Fibroblast of mammary gland (primary cell): ENCODE data around the gene STAG2.
A peak's percentile ranks its signal among the peaks of the same experiment; 100 is the strongest.

Source experiments
- DNase-seq: peaks from one replicate; pipeline ENCODE4 v3.0.0-alpha.2; 2010; ENCODE audit warnings: low read depth
- H3K4me3 ChIP-seq: 2 replicates; pipeline ENCODE4 v1.5.1; 2011; ENCODE audit warnings: low read depth, mild to moderate bottlenecking, low read length, moderate library complexity; ENCODE audit not compliant: control insufficient read depth
- CTCF ChIP-seq: conservative IDR thresholded peaks from 2 replicates; pipeline ENCODE4 v1.5.1; 2011; ENCODE audit warnings: low read depth, low read length, inconsistent platforms; ENCODE audit not compliant: control insufficient read depth, insufficient read depth

The STAG2 gene

DNA sequence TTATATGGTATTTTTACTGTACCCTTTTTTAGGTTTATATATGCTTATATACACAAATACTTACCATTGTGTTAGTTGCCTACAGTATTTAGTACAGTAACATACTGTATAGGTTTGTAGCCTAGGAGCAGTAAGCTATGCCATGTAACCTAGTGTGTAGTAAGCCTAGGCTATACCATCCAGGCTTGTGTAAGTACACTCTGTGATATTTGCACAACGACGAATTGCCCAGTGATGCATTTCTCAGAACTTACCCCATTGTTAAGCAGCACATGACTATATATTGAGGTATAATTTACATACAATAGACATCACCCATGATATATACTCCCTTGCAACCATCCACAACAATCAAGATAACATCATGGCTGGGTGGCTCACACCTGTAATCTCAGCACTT, 40.1 kb downstream of the STAG2 start:
- no peak overlapping the region for H3K4me3 ChIP-seq
- TF ChIP-seq CTCF = no peak

GRCh38 chrX:124005228-124005627, 43.7 kb downstream of the STAG2 start:
- no peak for DNase-seq
- TF ChIP-seq CTCF = no peak
- H3K4me3 ChIP-seq = no peak overlapping the region

More for the DNA sequence above, 40.1 kb downstream of the STAG2 start:
- no peak for DNase-seq

DNA sequence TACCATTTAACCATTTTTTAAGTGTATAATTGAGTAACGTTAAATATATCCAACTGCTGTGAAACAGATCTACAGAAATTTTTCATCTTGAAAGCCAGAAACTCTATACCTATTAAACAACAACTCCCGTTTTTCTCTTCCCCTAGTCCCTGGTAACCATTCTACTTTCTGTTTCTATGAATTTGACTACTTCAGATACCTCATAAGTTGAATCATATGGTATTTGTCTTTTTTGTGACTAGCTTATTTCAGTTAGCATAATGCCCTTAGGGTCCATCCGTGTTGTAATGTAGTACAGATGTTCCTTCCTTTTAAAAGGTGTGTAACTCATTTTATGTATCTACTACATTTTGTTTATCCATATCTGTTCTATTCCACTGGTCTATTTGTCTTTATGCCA, 48.7 kb downstream of the STAG2 start:
- no peak overlapping the region for H3K4me3 ChIP-seq
- DNase-seq = peak; percentile 3
- TF ChIP-seq CTCF = no peak

DNA sequence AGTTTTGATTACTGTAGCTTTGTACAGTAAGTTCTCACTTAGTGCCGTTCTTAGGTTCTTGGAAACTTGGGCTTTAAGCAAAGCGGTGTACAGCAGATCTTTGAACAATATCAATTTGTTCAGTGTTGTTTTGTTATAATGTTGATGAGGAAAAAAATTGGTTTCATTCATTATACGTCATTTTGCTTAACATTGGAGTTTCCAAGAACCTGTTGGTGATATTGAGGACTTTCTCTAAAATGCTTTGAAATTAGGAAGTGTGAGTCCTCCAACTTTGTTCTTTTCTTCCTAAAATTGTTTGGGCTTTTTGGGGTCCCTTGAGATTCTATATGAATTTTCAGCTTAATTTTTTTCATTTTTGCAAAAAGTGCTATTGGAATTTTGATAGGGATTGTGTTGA, 49.1 kb downstream of the STAG2 start:
- H3K4me3 ChIP-seq = no peak overlapping the region
- TF ChIP-seq CTCF = no peak
- DNase-seq = no peak

DNA sequence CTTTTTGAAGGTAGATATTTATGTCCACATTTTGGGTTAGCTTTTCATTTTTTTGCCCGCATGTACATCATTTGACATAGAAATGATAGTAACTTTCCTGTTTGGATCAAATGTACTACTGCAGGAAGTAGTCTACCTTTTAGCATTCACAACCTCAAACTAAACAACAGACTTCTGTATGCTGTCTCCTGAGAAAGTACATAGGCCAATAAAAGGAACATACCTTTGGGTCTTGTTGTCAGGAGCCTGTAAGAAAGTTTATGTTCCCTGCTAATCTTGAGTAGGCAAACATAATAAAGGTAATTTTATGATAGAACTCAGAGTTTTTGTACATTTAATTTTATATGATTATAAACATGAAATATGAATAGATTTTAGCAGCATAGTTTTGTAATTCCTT, 54.2 kb downstream of the STAG2 start:
- no peak for DNase-seq
- TF ChIP-seq CTCF = no peak
- H3K4me3 ChIP-seq = no peak overlapping the region

DNA sequence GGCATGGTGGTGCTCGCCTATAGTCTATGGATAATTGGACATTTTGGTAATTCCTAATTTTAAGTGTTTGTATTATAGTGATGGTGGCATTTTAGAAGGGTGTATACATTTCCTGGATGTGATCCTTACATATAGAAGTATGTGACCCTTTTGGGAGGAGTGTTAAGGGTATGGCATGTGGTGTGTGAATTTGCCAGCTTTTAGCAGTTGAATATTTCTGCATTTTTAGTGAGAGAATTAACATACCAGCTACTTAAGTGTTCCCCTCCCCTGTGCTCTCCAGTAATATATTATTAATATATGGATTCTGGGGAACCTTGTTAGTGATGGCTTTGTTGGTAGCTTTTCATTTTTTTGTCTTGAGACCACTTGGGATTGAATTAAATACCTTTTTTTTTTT, 55.3 kb downstream of the STAG2 start:
- DNase-seq = no peak
- no peak for TF ChIP-seq CTCF

DNA sequence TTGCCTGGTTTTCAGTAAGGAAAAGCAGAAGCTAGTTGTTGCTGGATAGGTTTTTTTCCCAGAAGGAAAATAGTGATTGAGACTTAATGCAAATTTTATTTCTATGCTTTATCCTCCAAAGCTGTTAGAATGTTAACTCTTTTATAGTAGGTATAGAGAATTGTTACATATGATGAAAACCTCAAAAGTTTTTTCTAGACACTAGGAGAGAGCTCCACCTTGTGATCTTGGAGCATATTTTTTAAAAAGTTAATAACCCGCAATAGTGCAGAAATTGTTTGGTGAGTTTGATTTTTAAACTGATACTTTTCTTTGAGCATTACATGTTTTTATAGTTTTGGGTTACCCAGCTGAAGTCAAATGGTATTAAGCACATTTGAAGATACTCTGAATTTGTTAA, 56.5 kb downstream of the STAG2 start:
- TF ChIP-seq CTCF = no peak
- H3K4me3 ChIP-seq = no peak overlapping the region
- peak; percentile 15 for DNase-seq

More for the DNA sequence above, 55.3 kb downstream of the STAG2 start:
- no peak overlapping the region for H3K4me3 ChIP-seq
